Liver (tissue), 9 donors: ENCODE data around the gene MASP1. TPM values are rescaled to one million over a fixed set of nuclear protein-coding genes. Genes with fewer than 3 reads are reported as not detected.

ENCODE experiments used
- DNase-seq: peaks from one replicate; pipeline ENCODE4 v3.0.0-alpha.2; 2017; ENCODE audit warnings: low spot score
- H3K27ac ChIP-seq, 2 donors: one replicate each; pipeline ENCODE4 v1.7.0; 2013; ENCODE audit warnings: inconsistent platforms in 2 of 2, low read length in 2 of 2, control low read depth in 1 of 2, low read depth in 1 of 2, mild to moderate bottlenecking in 1 of 2
- H3K27me3 ChIP-seq, 4 donors: one replicate each; pipeline versions ENCODE4 v1.6.1 to v1.7.0; 2013; ENCODE audit warnings: low read length in 3 of 4, inconsistent platforms in 1 of 4, mild to moderate bottlenecking in 1 of 4, moderate library complexity in 1 of 4; ENCODE audit not compliant: control insufficient read depth in 4 of 4, insufficient read depth in 4 of 4
- H3K36me3 ChIP-seq, 4 donors: one replicate each; pipeline versions ENCODE4 v1.6.1 to v1.7.0; 2013; ENCODE audit warnings: low read length in 3 of 4, mild to moderate bottlenecking in 3 of 4, low read depth in 1 of 4, moderate library complexity in 1 of 4; ENCODE audit not compliant: control insufficient read depth in 4 of 4, insufficient read depth in 3 of 4
- H3K4me1 ChIP-seq, 4 donors: one replicate each; pipeline versions ENCODE4 v1.6.1 to v1.7.0; 2013; ENCODE audit warnings: low read length in 3 of 4, mild to moderate bottlenecking in 3 of 4, moderate library complexity in 1 of 4; ENCODE audit not compliant: control insufficient read depth in 4 of 4, insufficient read depth in 4 of 4
- H3K4me3 ChIP-seq, 3 donors: one replicate each; pipeline versions ENCODE4 v1.6.1 to v1.7.0; 2013; ENCODE audit warnings: low read length in 3 of 3, control low read depth in 1 of 3, low read depth in 1 of 3, mild to moderate bottlenecking in 1 of 3
- H3K9ac ChIP-seq, 2 donors: one replicate each; pipeline ENCODE4 v1.7.0; 2013; ENCODE audit warnings: low read length in 2 of 2, mild to moderate bottlenecking in 2 of 2, moderate library complexity in 2 of 2, control low read depth in 1 of 2, low read depth in 1 of 2
- H3K9me3 ChIP-seq, 4 donors: one replicate each; pipeline versions ENCODE4 v1.6.1 to v1.7.0; 2013; ENCODE audit warnings: low read length in 3 of 4; ENCODE audit not compliant: control insufficient read depth in 4 of 4
- FOXA1 ChIP-seq: IDR thresholded peaks from 2 replicates; pipeline ENCODE4 v1.6.1; 2016; ENCODE audit warnings: antibody characterized with exemption
- FOXA2 ChIP-seq: IDR thresholded peaks from 2 replicates; pipeline ENCODE4 v1.6.1; 2016; ENCODE audit warnings: antibody characterized with exemption
- NR2F2 ChIP-seq: IDR thresholded peaks from 2 replicates; pipeline ENCODE4 v1.6.1; 2016; ENCODE audit warnings: antibody characterized with exemption
- RXRA ChIP-seq, 2 donors: IDR thresholded peaks; 2 replicates each; pipeline ENCODE4 v1.6.1; 2017 to 2018; ENCODE audit warnings: antibody characterized with exemption in 2 of 2, mild to moderate bottlenecking in 1 of 2
- SP1 ChIP-seq: IDR thresholded peaks from 2 replicates; pipeline ENCODE4 v1.6.1; 2018; ENCODE audit warnings: antibody characterized with exemption, mild to moderate bottlenecking
- TAF1 ChIP-seq: conservative IDR thresholded peaks from 2 replicates; pipeline ENCODE4 v1.6.1; 2016; ENCODE audit warnings: antibody characterized with exemption, mild to moderate bottlenecking
- YY1 ChIP-seq: IDR thresholded peaks from 2 replicates; pipeline ENCODE4 v1.6.1; 2016; ENCODE audit warnings: antibody characterized with exemption, mild to moderate bottlenecking
- WGBS: extraction: QIAGEN DNeasy Blood & Tissue Kit; methylation state at CpG from one replicate; pipeline ENCODE4 v1.1.7; 2013; 5-methylcytosine and 5-hydroxymethylcytosine counted together
- polyA plus RNA-seq, 2 donors: library from polyadenylated mRNA; stranded (reverse) in 1 of 2; unstranded in 1 of 2; fragments of 200-250 nt in 1 of 2; fragments of >200 nt in 1 of 2; fragmentation: Nextera tagmentation in 1 of 2; extraction: Ambion mirVana in 1 of 2; gene quantifications; one replicate each; pipeline versions ENCODE4 v1.2.1 to v1.2.3, GENCODE V29; 2013 to 2015
- total RNA-seq, 2 donors: library from RNA; depleted of rRNA; stranded (reverse); fragments of >200 nt; gene quantifications; one replicate each; pipeline ENCODE4 v1.2.3, GENCODE V29; 2014
- TF ChIP-seq, protein P1 (sequence below): IDR thresholded peaks from 2 replicates; pipeline ENCODE4 v1.6.1; 2016; ENCODE audit warnings: antibody characterized with exemption
- TF ChIP-seq, protein P2 (sequence below): IDR thresholded peaks from 2 replicates; pipeline ENCODE4 v1.6.1; 2016; ENCODE audit warnings: antibody characterized with exemption
- TF ChIP-seq, protein P3 (sequence below): IDR thresholded peaks from 2 replicates; pipeline ENCODE4 v1.6.1; 2016; ENCODE audit warnings: antibody characterized with exemption, mild to moderate bottlenecking
- TF ChIP-seq, protein P4 (sequence below): fragments of 150-350 bp; IDR thresholded peaks from 2 replicates; pipeline ENCODE4 v1.5.1; 2017; ENCODE audit warnings: improper control_type of control experiment, low read depth, low read length; ENCODE audit not compliant: missing input control
- donor health status: healthy.
- donor health status: healthy.
- donor health status: healthy.
- donor health status: healthy.
- donor health status: healthy.

Gene MASP1
- total and polyA plus RNA-seq, 4 donors = 53.2 to 83.8 (median 73.8) TPM

DNA sequence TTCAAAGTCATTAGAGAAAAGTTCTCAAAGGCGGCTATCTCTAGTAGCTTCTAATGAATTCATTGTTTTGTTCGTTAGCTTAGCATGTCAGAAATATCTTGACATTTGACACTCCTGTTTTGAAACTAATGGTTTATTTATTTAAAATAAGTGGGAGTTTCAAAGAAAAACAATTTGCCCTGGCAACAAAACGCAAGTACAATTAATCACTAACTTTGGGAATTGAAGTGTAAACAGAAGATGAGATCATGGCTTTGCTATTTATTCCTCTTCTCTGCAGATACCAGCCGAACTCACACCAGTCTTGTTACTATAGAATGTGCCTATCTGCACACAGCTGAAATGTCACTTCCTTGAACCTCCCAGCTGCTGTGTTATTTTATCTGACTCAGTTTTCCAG, 27.5 kb downstream of the MASP1 start (continued):
- TF ChIP-seq, protein P1, sequence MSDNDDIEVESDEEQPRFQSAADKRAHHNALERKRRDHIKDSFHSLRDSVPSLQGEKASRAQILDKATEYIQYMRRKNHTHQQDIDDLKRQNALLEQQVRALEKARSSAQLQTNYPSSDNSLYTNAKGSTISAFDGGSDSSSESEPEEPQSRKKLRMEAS = peak; percentile 39
- peak; percentile 88 for TF ChIP-seq FOXA2

DNA sequence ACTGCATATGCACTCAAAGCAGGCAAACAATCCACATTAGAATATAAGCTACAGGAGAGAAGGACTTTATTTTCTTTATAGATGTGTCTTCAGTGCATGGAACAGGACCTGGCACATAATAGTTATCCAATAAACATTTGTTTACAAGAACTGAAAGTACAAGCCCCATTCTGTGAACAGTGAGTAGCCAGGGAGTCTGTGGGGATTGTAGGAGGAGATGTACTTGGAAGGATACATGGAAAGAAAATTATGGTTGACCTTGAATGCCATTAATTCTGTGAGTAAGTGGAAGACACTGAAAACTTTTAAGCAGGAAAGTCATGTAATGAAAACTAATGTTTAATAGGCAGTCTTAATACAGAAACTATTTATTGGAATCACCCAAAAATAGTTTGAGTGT, 28.3 kb downstream of the MASP1 start:
- Histone ChIP-seq H3K4me1 (peaks cover 9 to 38% (median 19%) of the 10 kb centered on the region in 4 donors), H3K27ac (peak overlapping the region; percentile 65 to 84), H3K4me3 (no peak overlapping the region), H3K36me3 (peaks cover 8 to 49% (median 36%) of the 10 kb centered on the region in 4 donors), H3K9me3 (no peaks in the 10 kb centered on the region), H3K27me3 (no peaks in the 10 kb centered on the region), H3K9ac (peak overlapping the region in 1 of 2 donors; percentile 64)
- no peak for TF ChIP-seq RXRA (IDR thresholded peaks at IDR 0.05)
- TF ChIP-seq, protein P2, sequence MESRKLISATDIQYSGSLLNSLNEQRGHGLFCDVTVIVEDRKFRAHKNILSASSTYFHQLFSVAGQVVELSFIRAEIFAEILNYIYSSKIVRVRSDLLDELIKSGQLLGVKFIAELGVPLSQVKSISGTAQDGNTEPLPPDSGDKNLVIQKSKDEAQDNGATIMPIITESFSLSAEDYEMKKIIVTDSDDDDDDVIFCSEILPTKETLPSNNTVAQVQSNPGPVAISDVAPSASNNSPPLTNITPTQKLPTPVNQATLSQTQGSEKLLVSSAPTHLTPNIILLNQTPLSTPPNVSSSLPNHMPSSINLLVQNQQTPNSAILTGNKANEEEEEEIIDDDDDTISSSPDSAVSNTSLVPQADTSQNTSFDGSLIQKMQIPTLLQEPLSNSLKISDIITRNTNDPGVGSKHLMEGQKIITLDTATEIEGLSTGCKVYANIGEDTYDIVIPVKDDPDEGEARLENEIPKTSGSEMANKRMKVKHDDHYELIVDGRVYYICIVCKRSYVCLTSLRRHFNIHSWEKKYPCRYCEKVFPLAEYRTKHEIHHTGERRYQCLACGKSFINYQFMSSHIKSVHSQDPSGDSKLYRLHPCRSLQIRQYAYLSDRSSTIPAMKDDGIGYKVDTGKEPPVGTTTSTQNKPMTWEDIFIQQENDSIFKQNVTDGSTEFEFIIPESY = no peak
- TF ChIP-seq YY1 = no peak
- TF ChIP-seq TAF1 = no peak
- no peak for DNase-seq

DNA sequence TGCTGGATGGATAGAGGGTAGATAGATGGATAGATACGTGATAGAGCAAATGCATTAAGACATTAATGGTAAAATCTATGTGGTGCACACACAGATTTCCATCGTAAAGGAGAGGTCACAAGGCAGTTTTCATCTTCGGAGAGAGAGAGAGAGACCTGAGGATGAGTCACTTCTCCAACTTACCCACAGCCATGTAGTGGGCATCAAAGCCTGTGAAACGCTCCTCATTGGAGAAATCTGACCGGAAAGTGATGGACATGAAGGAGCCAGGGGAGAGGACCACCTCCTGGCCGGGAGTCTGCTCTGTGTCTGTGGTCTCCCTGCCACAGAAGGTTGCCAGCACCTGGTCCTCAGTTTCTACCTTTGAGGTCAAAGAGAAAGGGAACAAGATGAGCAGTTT, 29.2 kb downstream of the MASP1 start:
- DNase-seq = no peak
- H3K4me3 ChIP-seq = no peak overlapping the region
- peaks cover 7 to 35% (median 16%) of the 10 kb centered on the region in 4 donors for H3K4me1 ChIP-seq
- no peak overlapping the region for H3K9ac ChIP-seq
- peak overlapping the region; percentile 21 to 84 for H3K27ac ChIP-seq
- TF ChIP-seq FOXA1 (no peak), SP1 (no peak), NR2F2 (no peak), YY1 (no peak)
- TF ChIP-seq, protein P3, sequence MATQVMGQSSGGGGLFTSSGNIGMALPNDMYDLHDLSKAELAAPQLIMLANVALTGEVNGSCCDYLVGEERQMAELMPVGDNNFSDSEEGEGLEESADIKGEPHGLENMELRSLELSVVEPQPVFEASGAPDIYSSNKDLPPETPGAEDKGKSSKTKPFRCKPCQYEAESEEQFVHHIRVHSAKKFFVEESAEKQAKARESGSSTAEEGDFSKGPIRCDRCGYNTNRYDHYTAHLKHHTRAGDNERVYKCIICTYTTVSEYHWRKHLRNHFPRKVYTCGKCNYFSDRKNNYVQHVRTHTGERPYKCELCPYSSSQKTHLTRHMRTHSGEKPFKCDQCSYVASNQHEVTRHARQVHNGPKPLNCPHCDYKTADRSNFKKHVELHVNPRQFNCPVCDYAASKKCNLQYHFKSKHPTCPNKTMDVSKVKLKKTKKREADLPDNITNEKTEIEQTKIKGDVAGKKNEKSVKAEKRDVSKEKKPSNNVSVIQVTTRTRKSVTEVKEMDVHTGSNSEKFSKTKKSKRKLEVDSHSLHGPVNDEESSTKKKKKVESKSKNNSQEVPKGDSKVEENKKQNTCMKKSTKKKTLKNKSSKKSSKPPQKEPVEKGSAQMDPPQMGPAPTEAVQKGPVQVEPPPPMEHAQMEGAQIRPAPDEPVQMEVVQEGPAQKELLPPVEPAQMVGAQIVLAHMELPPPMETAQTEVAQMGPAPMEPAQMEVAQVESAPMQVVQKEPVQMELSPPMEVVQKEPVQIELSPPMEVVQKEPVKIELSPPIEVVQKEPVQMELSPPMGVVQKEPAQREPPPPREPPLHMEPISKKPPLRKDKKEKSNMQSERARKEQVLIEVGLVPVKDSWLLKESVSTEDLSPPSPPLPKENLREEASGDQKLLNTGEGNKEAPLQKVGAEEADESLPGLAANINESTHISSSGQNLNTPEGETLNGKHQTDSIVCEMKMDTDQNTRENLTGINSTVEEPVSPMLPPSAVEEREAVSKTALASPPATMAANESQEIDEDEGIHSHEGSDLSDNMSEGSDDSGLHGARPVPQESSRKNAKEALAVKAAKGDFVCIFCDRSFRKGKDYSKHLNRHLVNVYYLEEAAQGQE = no peak
- TF ChIP-seq, protein P1 = no peak
- TF ChIP-seq, protein P4, sequence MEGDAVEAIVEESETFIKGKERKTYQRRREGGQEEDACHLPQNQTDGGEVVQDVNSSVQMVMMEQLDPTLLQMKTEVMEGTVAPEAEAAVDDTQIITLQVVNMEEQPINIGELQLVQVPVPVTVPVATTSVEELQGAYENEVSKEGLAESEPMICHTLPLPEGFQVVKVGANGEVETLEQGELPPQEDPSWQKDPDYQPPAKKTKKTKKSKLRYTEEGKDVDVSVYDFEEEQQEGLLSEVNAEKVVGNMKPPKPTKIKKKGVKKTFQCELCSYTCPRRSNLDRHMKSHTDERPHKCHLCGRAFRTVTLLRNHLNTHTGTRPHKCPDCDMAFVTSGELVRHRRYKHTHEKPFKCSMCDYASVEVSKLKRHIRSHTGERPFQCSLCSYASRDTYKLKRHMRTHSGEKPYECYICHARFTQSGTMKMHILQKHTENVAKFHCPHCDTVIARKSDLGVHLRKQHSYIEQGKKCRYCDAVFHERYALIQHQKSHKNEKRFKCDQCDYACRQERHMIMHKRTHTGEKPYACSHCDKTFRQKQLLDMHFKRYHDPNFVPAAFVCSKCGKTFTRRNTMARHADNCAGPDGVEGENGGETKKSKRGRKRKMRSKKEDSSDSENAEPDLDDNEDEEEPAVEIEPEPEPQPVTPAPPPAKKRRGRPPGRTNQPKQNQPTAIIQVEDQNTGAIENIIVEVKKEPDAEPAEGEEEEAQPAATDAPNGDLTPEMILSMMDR = no peak
- H3K9me3 ChIP-seq = no peaks in the 10 kb centered on the region
- no peaks in the 10 kb centered on the region for H3K27me3 ChIP-seq
- WGBS = 92% methylated on average over 6 of the region's 6 CpGs
- peaks cover 8 to 58% (median 42%) of the 10 kb centered on the region in 4 donors for H3K36me3 ChIP-seq
